Naive B cell (primary cell): Measurements from ENCODE around the gene ROGDI. TPM values are rescaled to one million over a fixed set of nuclear protein-coding genes. Genes with fewer than 3 reads are reported as not detected.
A peak's percentile ranks its signal among the peaks of the same experiment; 100 is the strongest.

Experiments used
- ATAC-seq, 2 donors: fragments of 150-1000 bp; cut with Tn5 transposase; 2 replicates each; pipeline ENCODE4 v1.10.0; 2021; ENCODE audit warnings: low read depth in 2 of 2, mild to moderate bottlenecking in 2 of 2, moderate library complexity in 2 of 2
- DNase-seq: peaks from one replicate; pipeline ENCODE4 v3.0.0; 2022
- H3K27ac Mint-ChIP-seq, 6 donors: one replicate each; pipeline ENCODE4 v1.8.0; 2020 to 2022; ENCODE audit warnings: mild to moderate bottlenecking in 6 of 6, mixed read lengths in 6 of 6, moderate library complexity in 5 of 6, inconsistent platforms in 2 of 6
- H3K27me3 Mint-ChIP-seq, 3 donors: one replicate each; pipeline ENCODE4 v1.8.0; 2021 to 2022; ENCODE audit warnings: mixed read lengths in 3 of 3, mild to moderate bottlenecking in 1 of 3
- H3K36me3 Mint-ChIP-seq, 2 donors: one replicate each; pipeline ENCODE4 v1.8.0; 2020 to 2022; ENCODE audit warnings: mixed read lengths in 2 of 2, inconsistent platforms in 1 of 2, mild to moderate bottlenecking in 1 of 2
- H3K4me1 Mint-ChIP-seq, 3 donors: one replicate each; pipeline ENCODE4 v1.8.0; 2020 to 2022; ENCODE audit warnings: mixed read lengths in 3 of 3, inconsistent platforms in 1 of 3, mild to moderate bottlenecking in 1 of 3, moderate library complexity in 1 of 3
- H3K4me3 Mint-ChIP-seq, 8 donors: one replicate each; pipeline ENCODE4 v1.8.0; 2020 to 2022; ENCODE audit warnings: mild to moderate bottlenecking in 8 of 8, mixed read lengths in 8 of 8, moderate library complexity in 8 of 8, inconsistent platforms in 2 of 8
- H3K9me3 Mint-ChIP-seq, 7 donors: one replicate each; pipeline ENCODE4 v1.8.0; 2020 to 2022; ENCODE audit warnings: mixed read lengths in 7 of 7, mild to moderate bottlenecking in 5 of 7, inconsistent platforms in 2 of 7, moderate library complexity in 1 of 7
- polyA plus RNA-seq, 6 donors: library from polyadenylated mRNA; unstranded; fragments of 300-500 nt; fragmentation: Illumina TruSeq; gene quantifications; one replicate each; pipeline ENCODE4 v1.2.3, GENCODE V29; 2021; ENCODE audit warnings: low read depth in 6 of 6

Gene ROGDI
- polyA plus RNA-seq, 6 donors from 2014 or later: 2.7 to 8.0 (median 6.1) TPM

DNA sequence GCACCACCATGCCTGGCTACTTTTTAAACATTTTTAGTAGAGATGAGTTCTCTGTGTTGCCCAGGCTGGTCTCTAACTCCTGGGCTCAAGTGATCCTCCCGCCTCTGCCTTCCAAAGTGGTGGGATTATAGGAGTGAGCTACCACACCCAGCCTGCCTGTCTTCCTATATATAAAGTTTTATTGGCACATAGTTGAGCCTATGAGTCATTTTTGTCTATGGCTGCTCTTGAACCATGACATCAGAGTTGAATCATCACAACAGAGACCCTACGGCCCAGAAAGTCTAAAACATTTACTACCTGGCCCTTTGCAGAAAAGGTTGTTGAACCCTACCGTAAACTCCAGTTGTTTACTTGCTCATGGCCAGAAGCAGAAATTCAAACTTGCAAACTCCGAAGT is 22.2 kb downstream of the ROGDI start:
- Mint-ChIP-seq H3K36me3 (no peaks in the 10 kb centered on the region), H3K9me3 (no peaks in the 10 kb centered on the region), H3K4me3 (no peak overlapping the region), H3K4me1 (peaks cover 0 to 3% (median 0%) of the 10 kb centered on the region in 3 donors), H3K27me3 (no peaks in the 10 kb centered on the region), H3K27ac (no peak overlapping the region)
- ATAC-seq (no peak), DNase-seq (no peak)

DNA sequence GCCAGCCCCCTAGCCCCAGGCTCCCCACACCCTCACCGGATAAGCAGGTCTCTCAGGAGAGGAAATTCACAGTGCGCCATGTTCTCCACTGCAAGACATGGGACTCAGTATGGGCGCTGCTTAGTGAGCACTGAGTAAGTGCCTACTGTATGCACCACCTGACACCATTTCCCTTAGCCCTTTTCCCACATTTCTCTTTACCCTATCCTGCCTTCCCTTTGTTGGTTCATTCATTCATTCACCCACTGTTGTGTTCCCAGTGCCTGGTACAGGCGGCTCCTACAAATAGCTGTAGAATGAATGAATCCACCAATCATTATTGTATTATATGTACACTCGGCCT is 24.4 kb downstream of the ROGDI start:
- peaks cover 0 to 2% (median 0%) of the 10 kb centered on the region in 3 donors for H3K4me1 Mint-ChIP-seq
- no peaks in the 10 kb centered on the region for H3K36me3 Mint-ChIP-seq
- no peak for DNase-seq
- H3K9me3 Mint-ChIP-seq: no peaks in the 10 kb centered on the region
- no peak overlapping the region for H3K27ac Mint-ChIP-seq
- ATAC-seq: no peak
- H3K27me3 Mint-ChIP-seq: no peaks in the 10 kb centered on the region
- no peak overlapping the region for H3K4me3 Mint-ChIP-seq

GRCh38 chr16:4777339-4778049 is 24.9 kb downstream of the ROGDI start:
- ATAC-seq (no peak), DNase-seq (no peak)
- H3K4me1 Mint-ChIP-seq: no peaks in the 10 kb centered on the region
- H3K4me3 Mint-ChIP-seq: no peak overlapping the region
- no peaks in the 10 kb centered on the region for H3K9me3 Mint-ChIP-seq
- no peaks in the 10 kb centered on the region for H3K27me3 Mint-ChIP-seq
- H3K27ac Mint-ChIP-seq: no peak overlapping the region
- H3K36me3 Mint-ChIP-seq: no peaks in the 10 kb centered on the region

GRCh38 chr16:4776141-4776705 is 26.2 kb downstream of the ROGDI start:
- Mint-ChIP-seq H3K36me3 (no peaks in the 10 kb centered on the region), H3K27ac (peak overlapping the region in 1 of 6 donors; percentile 51), H3K27me3 (no peaks in the 10 kb centered on the region), H3K9me3 (no peaks in the 10 kb centered on the region), H3K4me1 (no peaks in the 10 kb centered on the region), H3K4me3 (no peak overlapping the region)
- no peak for ATAC-seq
- no peak for DNase-seq

DNA sequence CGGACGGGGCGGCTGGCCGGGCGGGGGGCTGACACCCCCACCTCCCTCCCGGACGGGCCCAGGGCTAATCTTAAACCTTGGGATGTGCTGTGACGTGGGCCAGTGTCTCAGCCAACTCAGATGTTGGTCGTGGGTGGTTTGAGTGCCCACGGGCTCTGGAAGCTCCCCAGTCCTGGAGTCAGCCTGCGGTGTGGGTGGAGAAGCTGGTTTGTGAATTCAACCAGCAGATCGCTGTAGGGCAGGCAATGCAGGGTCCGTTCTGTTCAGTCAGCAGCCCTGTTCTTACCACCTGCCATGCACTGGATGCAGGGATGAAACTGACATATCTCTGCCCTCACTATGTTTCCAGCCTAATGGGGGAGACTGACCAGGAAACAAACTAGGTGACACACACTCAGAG is 27.4 kb downstream of the ROGDI start:
- H3K9me3 Mint-ChIP-seq: no peaks in the 10 kb centered on the region
- H3K36me3 Mint-ChIP-seq: no peaks in the 10 kb centered on the region
- no peak overlapping the region for H3K27ac Mint-ChIP-seq
- no peak for DNase-seq
- H3K4me1 Mint-ChIP-seq: no peaks in the 10 kb centered on the region
- no peak for ATAC-seq
- no peak overlapping the region for H3K4me3 Mint-ChIP-seq
- H3K27me3 Mint-ChIP-seq: no peaks in the 10 kb centered on the region

DNA sequence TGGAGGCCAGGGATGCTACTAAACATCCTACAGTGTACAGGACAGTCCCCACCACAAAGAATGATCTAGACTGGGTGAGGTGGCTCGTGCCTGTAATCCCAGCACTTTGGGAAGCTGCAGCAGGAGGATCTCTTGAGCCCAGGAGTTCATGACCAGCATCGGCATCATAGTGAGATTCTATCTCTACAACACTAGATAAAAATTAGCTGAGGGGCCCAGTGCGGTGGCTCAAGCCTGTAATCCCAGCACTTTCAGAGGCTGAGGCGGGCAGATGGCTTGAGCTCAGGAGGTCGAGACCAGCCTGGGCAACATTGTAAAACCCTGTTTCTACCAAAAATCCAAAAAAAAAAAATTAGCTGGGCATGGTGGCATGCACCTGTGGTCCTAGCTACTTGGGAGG is 30.1 kb downstream of the ROGDI start:
- no peak for ATAC-seq
- peaks cover 11 to 20% (median 17%) of the 10 kb centered on the region in 3 donors for H3K4me1 Mint-ChIP-seq
- peaks cover 0 to 2% (median 0%) of the 10 kb centered on the region in 7 donors for H3K9me3 Mint-ChIP-seq
- peak overlapping the region in 1 of 8 donors; percentile 33 for H3K4me3 Mint-ChIP-seq
- no peaks in the 10 kb centered on the region for H3K27me3 Mint-ChIP-seq
- no peaks in the 10 kb centered on the region for H3K36me3 Mint-ChIP-seq
- no peak overlapping the region for H3K27ac Mint-ChIP-seq
- no peak for DNase-seq

DNA sequence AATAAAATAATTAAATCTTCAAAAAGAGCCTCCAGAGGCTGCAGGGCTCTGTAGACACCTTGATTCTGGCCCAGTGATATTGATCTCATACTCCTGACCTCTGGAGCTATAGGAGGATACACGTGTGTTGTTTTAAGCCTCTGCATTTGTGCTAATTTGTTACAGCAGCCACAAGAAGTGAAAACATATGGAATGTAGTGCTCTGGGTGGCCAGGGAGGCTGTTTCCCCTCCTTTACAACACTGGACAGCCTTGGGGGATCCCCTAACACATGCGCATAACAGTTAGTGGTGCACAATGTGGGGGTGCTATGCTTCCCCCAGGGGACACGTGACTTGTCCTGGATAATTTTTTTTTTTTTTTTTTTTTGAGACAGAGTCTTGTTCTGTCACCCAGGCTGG is 30.8 kb downstream of the ROGDI start:
- ATAC-seq: no peak
- H3K4me1 Mint-ChIP-seq: peaks cover 11 to 24% (median 20%) of the 10 kb centered on the region in 3 donors
- H3K27me3 Mint-ChIP-seq: no peaks in the 10 kb centered on the region
- H3K4me3 Mint-ChIP-seq: peak overlapping the region in 1 of 8 donors; percentile 15
- peak overlapping the region in 1 of 6 donors; percentile 52 for H3K27ac Mint-ChIP-seq
- no peaks in the 10 kb centered on the region for H3K36me3 Mint-ChIP-seq
- H3K9me3 Mint-ChIP-seq: peaks cover 0 to 2% (median 0%) of the 10 kb centered on the region in 7 donors
- no peak for DNase-seq

DNA sequence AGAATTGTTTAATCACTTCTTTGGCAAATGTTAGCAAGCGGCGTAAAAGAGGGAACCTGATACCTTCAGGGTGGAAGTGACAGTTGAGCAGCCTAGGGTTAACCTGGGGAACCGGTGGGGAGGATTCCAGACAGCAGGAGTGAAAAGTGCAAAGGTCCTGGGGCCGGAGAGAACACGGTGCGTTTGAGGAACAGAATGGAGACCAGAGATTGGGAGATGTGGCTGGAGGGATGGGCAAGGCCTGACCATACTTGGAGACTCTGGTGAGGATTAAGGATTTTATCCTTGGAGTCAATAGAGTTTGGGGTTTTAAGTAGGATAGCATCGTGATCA is 33.2 kb downstream of the ROGDI start:
- Mint-ChIP-seq H3K27me3 (no peaks in the 10 kb centered on the region), H3K36me3 (no peaks in the 10 kb centered on the region), H3K4me1 (peaks cover 18 to 34% (median 33%) of the 10 kb centered on the region in 3 donors), H3K27ac (peak overlapping the region in 4 of 6 donors; percentile 24 to 90 (median 80)), H3K4me3 (peak overlapping the region; percentile 90 to 95 (median 93)), H3K9me3 (peaks cover 0 to 2% (median 0%) of the 10 kb centered on the region in 7 donors)
- DNase-seq (no peak), ATAC-seq (no peak)

DNA sequence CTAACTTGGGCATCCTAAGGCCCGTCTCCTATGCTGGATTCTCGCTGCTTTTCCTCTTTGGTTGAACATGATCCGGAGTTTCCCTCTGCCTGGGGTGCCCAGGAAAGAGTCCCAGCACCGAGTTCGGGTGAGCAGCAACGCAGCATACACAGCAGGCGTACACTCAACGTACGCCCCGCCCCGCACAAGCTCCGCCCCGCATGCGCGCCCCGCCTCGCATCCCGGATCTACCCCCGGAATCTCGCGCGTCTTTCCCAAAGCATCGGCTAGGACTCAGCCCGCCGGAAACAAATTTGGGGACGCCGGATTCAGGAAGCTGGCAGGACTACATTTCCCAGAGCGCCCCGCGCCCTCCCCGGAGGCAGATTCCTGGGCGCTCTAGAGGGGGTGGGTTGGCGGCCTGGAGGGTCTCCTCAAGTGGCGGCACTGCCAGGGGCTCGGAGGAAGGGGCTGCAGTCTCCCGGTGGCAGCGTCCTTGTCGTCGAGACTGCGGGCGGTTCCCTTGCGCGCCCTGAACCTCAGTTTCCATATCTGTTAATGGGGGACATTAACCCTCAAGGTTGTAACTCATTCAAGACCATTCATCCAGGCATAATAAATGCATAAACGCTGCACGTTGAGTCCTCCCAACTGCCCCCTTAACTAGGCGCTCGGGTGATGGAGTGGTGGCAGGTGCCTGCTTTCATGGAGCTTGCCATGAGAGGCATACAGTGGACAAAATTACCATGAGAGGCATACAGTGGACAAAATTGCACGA is 33.7 kb downstream of the ROGDI start:
- H3K9me3 Mint-ChIP-seq: peaks cover 0 to 2% (median 0%) of the 10 kb centered on the region in 7 donors
- H3K4me1 Mint-ChIP-seq: peaks cover 18 to 34% (median 33%) of the 10 kb centered on the region in 3 donors
- peak overlapping the region; percentile 90 to 95 (median 93) for H3K4me3 Mint-ChIP-seq
- H3K36me3 Mint-ChIP-seq: no peaks in the 10 kb centered on the region
- ATAC-seq (peak; percentile 33 to 43), DNase-seq (peak; percentile 63)
- H3K27ac Mint-ChIP-seq: peak overlapping the region in 5 of 6 donors; percentile 25 to 97 (median 86)
- no peaks in the 10 kb centered on the region for H3K27me3 Mint-ChIP-seq

GRCh38 chr16:4767872-4768548 is 34.4 kb downstream of the ROGDI start:
- no peak for DNase-seq

DNA sequence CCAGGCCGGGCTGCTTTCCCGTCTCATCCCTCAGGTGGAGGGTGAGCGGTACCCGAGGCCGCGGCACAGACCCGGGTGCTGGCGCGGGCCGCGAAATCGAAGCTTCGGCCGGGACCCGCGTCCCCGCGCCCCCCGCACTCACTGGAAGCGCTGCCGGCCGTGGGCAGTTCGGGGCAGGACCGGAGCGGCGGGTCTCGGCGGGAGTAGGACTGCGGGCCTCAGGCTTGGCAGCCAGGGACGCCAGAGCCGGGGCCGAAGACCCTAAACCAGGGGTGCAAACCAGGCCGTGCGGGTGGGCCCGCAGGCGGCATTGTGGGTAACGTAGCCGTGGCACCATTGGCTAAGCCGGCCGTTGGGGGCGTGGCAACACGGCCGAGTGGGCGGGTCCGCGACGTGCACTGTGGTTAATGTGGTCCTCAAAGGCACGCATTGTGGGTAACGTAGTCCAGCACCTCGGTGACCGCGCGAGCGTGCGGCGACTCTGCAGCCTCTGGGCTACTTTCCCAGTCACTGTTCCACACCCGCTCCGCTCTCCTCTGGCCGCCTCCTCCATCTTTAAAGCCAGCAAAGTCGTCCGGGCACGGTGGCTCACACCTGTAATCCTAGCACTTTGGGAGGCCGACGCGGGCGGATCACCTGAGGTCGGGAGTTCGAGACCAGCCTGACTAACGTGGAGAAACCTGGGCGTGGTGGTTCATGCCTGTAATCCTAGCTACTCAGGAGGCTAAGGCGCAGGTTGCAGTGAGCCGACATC is 35.4 kb downstream of the ROGDI start, which contains the start of gene ZNF500:
Gene ZNF500, minus strand, starts transcription at position 288 of the 754 bp plus-strand sequence. CDS start 1,184 bp downstream, outside the sequence.
- H3K27ac Mint-ChIP-seq: peak within 1 kb of the TSS; percentile 76 to 97 (median 85)
- H3K9me3 Mint-ChIP-seq: peaks cover 0 to 2% (median 0%) of the 10 kb centered on the region in 7 donors
- no peaks in the 10 kb centered on the region for H3K36me3 Mint-ChIP-seq
- ATAC-seq: peak; percentile 97 to 99
- H3K27me3 Mint-ChIP-seq: no peaks in the 10 kb centered on the region
- H3K4me3 Mint-ChIP-seq: peak within 1 kb of the TSS; percentile 92 to 95 (median 94)
- DNase-seq: peak; percentile 94
- H3K4me1 Mint-ChIP-seq: peaks cover 22 to 42% (median 38%) of the 10 kb centered on the region in 3 donors

More at GRCh38 chr16:4767872-4768548, 34.4 kb downstream of the ROGDI start:
- no peaks in the 10 kb centered on the region for H3K27me3 Mint-ChIP-seq
- H3K4me3 Mint-ChIP-seq: peak overlapping the region; percentile 90 to 95 (median 93)
- ATAC-seq: no peak
- H3K9me3 Mint-ChIP-seq: peaks cover 0 to 2% (median 0%) of the 10 kb centered on the region in 7 donors
- peaks cover 18 to 35% (median 34%) of the 10 kb centered on the region in 3 donors for H3K4me1 Mint-ChIP-seq
- H3K36me3 Mint-ChIP-seq: no peaks in the 10 kb centered on the region
- H3K27ac Mint-ChIP-seq: peak overlapping the region; percentile 27 to 97 (median 74)

DNA sequence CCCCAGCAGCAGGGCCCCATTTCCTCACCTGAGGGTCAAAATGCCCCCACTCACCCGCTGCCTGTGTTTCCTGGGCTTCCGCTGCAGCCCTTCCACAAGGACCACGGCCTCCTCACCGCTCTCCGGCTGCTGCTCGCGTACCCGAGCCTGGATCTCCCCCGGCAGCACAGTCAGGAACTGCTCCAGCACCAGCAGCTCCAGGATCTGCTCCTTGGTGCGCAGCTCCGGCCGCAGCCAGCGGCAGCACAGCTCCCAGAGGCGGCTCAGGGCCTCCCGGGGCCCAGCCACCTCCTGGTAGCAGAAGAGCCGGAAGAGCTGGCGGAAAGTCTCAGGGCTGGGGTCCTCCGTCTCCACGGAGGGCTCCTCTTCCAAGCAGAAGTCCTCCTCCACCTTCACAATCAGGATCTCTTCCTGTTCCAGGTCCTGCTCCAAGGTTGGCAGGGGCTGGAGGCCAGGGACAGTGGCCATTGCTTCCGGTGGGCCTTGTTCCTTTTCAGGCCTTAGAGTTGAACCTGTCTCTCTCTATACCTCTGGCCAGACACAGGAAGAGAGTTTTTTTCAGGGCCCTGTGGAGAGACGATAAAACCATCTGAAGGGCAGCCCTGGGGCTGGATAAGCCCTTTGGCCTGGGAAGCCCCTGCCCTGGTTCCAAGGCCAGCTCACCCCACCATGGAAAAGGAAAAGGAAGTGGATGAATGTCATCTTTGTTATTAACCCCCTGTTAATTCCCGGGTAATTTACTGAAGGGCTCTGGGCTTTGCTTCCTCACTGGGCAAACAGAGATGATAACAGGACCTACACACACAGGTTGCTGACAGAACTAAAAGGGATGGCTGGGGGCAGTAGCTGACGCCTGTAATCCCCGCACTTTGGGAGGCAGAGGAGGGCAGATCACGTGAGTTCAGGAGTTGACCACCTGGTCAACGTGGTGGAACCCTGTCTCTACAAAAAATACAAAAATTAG is 36.6 kb downstream of the ROGDI start:
- Mint-ChIP-seq H3K27ac (peak overlapping the region in 5 of 6 donors; percentile 28 to 83 (median 73)), H3K36me3 (no peaks in the 10 kb centered on the region), H3K4me1 (peaks cover 22 to 42% (median 38%) of the 10 kb centered on the region in 3 donors), H3K9me3 (peaks cover 0 to 2% (median 0%) of the 10 kb centered on the region in 7 donors), H3K4me3 (peak overlapping the region; percentile 82 to 95 (median 89)), H3K27me3 (no peaks in the 10 kb centered on the region)
- ATAC-seq (no peak), DNase-seq (no peak)
